ENCODE measurements around the gene LAMTOR5. TPM values are rescaled to one million over a fixed set of nuclear protein-coding genes. Genes with fewer than 3 reads are reported as not detected.

The LAMTOR5 gene
- total RNA-seq, 1 donor from 2014 or later, result 266 TPM

DNA sequence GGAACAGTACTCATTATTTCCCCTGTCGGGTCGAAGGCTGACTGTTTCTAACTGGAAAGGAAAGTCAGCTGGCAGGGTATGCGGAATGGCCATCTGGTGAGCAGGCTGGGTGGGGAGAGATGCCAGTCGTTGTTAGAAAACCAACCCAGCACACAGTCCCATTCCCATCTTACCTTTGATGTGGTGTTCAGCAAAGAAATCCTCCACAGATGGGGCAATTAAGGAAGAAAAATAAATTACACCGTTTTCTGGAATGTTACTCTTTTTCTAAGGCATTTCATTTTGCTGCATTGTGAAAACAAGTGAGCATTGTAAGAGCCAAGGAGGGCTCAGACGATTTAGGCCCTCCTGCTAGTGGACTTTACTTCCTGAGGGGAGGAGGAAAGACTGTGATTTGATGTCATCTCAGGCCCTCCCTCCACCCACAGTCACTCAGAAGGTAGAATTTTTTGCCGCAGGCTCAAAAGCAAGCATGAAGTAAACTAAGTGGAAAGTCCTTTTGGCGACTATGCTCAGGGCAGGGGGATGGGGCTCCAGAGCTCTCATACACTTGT lies 16.7 kb downstream of the LAMTOR5 start, which contains the start of gene SLC16A4:
TSS of gene SLC16A4 (minus strand) at position 335 of the 554 bp plus-strand sequence. CDS start 1,703 bp downstream, outside the sequence.
- TF ChIP-seq, protein P1, sequence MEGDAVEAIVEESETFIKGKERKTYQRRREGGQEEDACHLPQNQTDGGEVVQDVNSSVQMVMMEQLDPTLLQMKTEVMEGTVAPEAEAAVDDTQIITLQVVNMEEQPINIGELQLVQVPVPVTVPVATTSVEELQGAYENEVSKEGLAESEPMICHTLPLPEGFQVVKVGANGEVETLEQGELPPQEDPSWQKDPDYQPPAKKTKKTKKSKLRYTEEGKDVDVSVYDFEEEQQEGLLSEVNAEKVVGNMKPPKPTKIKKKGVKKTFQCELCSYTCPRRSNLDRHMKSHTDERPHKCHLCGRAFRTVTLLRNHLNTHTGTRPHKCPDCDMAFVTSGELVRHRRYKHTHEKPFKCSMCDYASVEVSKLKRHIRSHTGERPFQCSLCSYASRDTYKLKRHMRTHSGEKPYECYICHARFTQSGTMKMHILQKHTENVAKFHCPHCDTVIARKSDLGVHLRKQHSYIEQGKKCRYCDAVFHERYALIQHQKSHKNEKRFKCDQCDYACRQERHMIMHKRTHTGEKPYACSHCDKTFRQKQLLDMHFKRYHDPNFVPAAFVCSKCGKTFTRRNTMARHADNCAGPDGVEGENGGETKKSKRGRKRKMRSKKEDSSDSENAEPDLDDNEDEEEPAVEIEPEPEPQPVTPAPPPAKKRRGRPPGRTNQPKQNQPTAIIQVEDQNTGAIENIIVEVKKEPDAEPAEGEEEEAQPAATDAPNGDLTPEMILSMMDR (IDR thresholded peaks at IDR 0.05; ENCODE audit: borderline replicate concordance), result no peak
- H3K9me3 ChIP-seq (replicated peaks), result no peaks in the 10 kb centered on the region
- H3K36me3 ChIP-seq, result peaks cover 11% of the 10 kb centered on the region
- intact Hi-C loops (cut with micrococcal nuclease), result no loop called here
- DNase-seq, result no peak
- H3K4me1 ChIP-seq, result peaks cover 12% of the 10 kb centered on the region
- peak within 1 kb of the TSS; percentile 59 for H3K27ac ChIP-seq (replicated peaks)
- no peaks in the 10 kb centered on the region for H3K27me3 ChIP-seq (ENCODE audit: low read depth)
- H3K4me3 ChIP-seq, result peak within 1 kb of the TSS; percentile 51

DNA sequence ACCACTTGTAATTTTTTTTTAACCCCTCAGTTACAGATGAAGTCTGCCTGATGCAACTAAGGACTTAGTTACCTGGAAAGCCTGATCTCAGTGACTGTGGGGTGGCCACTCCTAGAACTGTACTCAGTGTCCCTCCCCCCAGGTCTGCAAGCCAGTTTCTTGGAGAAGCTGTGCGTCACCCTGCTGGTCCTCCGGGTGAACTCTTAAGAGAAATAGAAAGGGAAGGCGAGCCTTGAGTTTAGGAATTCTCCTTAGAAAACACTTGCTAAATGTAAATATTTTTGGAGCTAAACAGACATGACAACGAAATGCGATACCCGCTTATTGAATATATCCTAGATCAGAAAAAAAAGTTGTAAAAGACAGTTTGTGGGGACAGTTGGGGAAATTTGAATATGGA lies 17.4 kb downstream of the LAMTOR5 start:
- peak; percentile 24 for DNase-seq
- intact Hi-C loops (cut with micrococcal nuclease), result no loop called here

DNA sequence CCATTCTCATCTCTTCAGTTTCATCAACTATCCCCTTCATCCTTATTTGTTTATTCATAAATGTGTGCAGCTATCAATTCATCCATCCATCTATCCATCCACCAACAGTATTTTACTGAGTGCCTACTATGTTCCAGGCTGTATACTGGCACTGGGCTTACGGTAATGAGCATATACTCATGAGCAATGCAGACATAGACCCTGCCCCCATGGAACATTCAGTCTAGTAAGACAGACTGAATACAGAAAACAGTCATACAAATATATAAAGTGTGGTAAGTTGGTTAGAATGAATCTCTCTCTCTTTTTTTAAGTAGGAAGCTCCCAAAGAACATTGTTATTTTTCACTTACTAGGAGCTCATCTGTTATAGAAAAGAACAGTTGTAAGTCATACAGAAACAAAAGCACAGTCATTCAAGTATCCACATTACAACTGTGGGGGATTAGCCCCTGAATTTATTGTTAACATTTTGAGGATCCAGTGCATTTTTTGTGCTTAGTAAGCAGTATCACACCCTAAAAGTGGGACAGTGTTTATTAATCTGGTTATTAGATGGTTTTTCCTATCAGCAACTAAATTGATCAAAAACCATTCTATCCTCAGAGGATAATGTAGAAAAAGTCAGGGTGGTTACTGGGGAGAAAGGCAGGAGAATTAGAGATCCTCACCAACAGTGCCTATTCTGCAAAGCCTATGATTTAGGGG lies 20.3 kb downstream of the LAMTOR5 start:
- TF ChIP-seq, protein P1 (IDR thresholded peaks at IDR 0.05; ENCODE audit: borderline replicate concordance), result no peak
- Histone ChIP-seq H3K27me3 (ENCODE audit: low read depth) (no peaks in the 10 kb centered on the region), H3K4me1 (peaks cover 26% of the 10 kb centered on the region), H3K4me3 (no peak overlapping the region), H3K27ac (replicated peaks) (no peak overlapping the region), H3K36me3 (no peaks in the 10 kb centered on the region), H3K9me3 (replicated peaks) (no peaks in the 10 kb centered on the region)
- intact Hi-C loops (cut with micrococcal nuclease), result no loop called here
- no peak for DNase-seq

More for the DNA sequence above, 17.4 kb downstream of the LAMTOR5 start:
- Histone ChIP-seq H3K27ac (replicated peaks) (peak overlapping the region; percentile 59), H3K4me1 (peaks cover 12% of the 10 kb centered on the region), H3K36me3 (peaks cover 5% of the 10 kb centered on the region), H3K4me3 (peak overlapping the region; percentile 51), H3K27me3 (ENCODE audit: low read depth) (no peaks in the 10 kb centered on the region), H3K9me3 (replicated peaks) (no peaks in the 10 kb centered on the region)
- TF ChIP-seq, protein P1 (IDR thresholded peaks at IDR 0.05; ENCODE audit: borderline replicate concordance), result no peak

DNA sequence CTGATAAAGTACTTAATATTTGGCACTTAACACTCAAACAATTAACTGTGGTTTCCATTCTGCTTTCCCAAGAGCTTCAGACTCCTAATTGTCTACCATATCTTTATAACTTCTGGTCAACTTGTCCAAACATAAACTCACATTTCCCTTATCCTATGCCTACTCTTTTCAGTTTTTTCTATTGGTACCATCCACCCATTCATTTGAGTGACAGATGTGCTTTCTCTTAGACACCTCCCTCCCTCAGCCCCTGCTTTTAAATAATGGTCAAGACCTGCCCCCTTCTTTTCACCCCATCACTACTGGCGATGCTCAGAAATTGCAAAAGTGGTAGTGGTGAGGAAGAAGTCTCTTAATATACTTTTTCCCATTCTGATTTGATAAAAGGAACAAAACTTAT lies 22.1 kb downstream of the LAMTOR5 start:
- no peak overlapping the region for H3K4me3 ChIP-seq
- H3K27ac ChIP-seq (replicated peaks), result no peak overlapping the region
- peaks cover 31% of the 10 kb centered on the region for H3K4me1 ChIP-seq
- no peaks in the 10 kb centered on the region for H3K36me3 ChIP-seq
- intact Hi-C loops (cut with micrococcal nuclease), result no loop called here
- TF ChIP-seq, protein P1 (IDR thresholded peaks at IDR 0.05; ENCODE audit: borderline replicate concordance), result no peak
- DNase-seq, result no peak
- no peaks in the 10 kb centered on the region for H3K27me3 ChIP-seq (ENCODE audit: low read depth)
- H3K9me3 ChIP-seq (replicated peaks), result no peaks in the 10 kb centered on the region

DNA sequence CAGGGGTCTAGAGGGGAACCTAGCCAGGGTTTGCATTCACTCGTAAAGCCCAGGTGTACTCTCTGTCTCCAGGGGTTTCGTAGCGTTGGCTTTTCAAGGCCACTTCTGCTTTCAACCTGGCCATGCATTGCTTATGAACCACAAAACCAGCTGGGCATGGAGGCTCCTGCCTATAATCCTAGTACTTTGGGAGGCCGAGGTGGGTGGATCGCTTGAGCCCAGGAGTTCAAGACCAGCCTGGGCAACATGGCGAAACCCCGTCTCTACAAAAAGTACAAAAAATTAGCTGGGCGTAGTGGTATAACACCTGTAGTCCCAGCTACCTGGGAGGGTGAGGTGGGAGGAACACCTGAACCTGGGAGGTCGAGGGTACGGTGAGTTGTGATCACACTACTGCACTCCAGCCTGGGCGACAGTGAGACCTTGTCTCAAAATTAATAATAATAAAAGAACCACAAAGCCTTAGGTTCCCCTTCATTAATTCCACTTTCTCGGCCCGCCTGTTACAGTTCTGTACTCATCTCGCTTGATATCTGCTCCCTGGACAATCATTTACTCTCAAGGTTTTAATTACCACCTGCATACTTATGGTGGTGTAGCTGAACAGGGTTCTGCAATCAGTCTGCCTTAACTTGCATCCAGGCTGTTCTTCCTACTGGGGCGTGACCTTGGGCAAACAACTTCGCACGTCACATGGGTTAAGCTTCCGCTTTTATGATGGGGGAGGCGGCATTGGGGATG lies 22.7 kb downstream of the LAMTOR5 start:
- Histone ChIP-seq H3K4me3 (no peak overlapping the region), H3K9me3 (replicated peaks) (no peaks in the 10 kb centered on the region), H3K27me3 (ENCODE audit: low read depth) (no peaks in the 10 kb centered on the region), H3K27ac (replicated peaks) (peak overlapping the region; percentile 74), H3K4me1 (peaks cover 31% of the 10 kb centered on the region), H3K36me3 (peaks cover 4% of the 10 kb centered on the region)
- DNase-seq, result no peak
- TF ChIP-seq, protein P1 (IDR thresholded peaks at IDR 0.05; ENCODE audit: borderline replicate concordance), result no peak
- intact Hi-C loops (cut with micrococcal nuclease), result no loop called here

Measured in left ventricle myocardium inferior (tissue), 1 donor.